ENCODE results near the gene ENHO.

DNA sequence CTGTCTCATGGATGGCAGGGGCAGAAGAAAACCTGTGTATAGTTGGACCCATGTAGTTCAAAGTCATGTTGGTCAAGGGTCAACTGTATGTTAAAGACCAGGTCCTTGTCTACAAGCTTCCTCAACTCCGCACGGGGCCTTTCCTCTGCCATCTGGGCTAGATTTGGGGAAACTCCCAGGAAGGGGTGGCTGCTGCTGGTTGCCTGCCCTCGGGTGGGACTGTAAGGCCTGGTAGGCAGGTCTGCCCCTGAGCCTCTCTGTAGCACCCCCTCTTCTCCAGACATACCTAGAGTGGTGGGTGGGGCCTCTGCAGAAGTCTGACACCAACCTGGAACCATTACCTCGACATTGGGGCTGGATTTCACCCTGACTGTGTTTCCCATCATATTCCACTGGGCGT is 15.2 kb downstream of the ENHO start:
- TF ChIP-seq, protein P1, sequence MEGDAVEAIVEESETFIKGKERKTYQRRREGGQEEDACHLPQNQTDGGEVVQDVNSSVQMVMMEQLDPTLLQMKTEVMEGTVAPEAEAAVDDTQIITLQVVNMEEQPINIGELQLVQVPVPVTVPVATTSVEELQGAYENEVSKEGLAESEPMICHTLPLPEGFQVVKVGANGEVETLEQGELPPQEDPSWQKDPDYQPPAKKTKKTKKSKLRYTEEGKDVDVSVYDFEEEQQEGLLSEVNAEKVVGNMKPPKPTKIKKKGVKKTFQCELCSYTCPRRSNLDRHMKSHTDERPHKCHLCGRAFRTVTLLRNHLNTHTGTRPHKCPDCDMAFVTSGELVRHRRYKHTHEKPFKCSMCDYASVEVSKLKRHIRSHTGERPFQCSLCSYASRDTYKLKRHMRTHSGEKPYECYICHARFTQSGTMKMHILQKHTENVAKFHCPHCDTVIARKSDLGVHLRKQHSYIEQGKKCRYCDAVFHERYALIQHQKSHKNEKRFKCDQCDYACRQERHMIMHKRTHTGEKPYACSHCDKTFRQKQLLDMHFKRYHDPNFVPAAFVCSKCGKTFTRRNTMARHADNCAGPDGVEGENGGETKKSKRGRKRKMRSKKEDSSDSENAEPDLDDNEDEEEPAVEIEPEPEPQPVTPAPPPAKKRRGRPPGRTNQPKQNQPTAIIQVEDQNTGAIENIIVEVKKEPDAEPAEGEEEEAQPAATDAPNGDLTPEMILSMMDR (conservative IDR thresholded peaks at IDR 0.05): no peak
- no peak for TF ChIP-seq ZFX (IDR thresholded peaks at IDR 0.05)

Data from C4-2B (cell line).